ENCODE measurements around the gene NOL4L.

- TF ChIP-seq POLR2AphosphoS5 (IDR thresholded peaks at IDR 0.05): no peak
- TF ChIP-seq POLR2A (IDR thresholded peaks at IDR 0.05): no peak
Observed at GRCh38 chr20:32432277-32432676, 152.9 kb downstream of the NOL4L start.
